HFF-Myc (cell line): ENCODE data around the gene SAP25.

Experiments used
- DNase-seq: peaks from one replicate; pipeline ENCODE4 v3.0.0-alpha.2; 2011; ENCODE audit warnings: low read depth; ENCODE audit errors: extremely low read depth
- H3K4me3 ChIP-seq: replicated peaks from 2 replicates; pipeline ENCODE4 v1.5.1; 2011; ENCODE audit warnings: low read depth, mild to moderate bottlenecking, control low read depth, low read length
- CTCF ChIP-seq: IDR thresholded peaks from 2 replicates; pipeline ENCODE4 v1.5.1; 2012; ENCODE audit warnings: mild to moderate bottlenecking, low read depth, low read length, control low read depth; ENCODE audit errors: missing control alignments

The SAP25 gene

GRCh38 chr7:100575206-100575631 lies 1.5 kb upstream of the SAP25 start:
- no peak for DNase-seq
- TF ChIP-seq CTCF, result no peak
- no peak overlapping the region for H3K4me3 ChIP-seq

- H3K4me3 ChIP-seq, result no peak overlapping the region
- no peak for TF ChIP-seq CTCF
- DNase-seq, result no peak
Measured at GRCh38 chr7:100574362-100575205, 884 bp upstream of the SAP25 start.

- TF ChIP-seq CTCF, result no peak
- no peak overlapping the region for H3K4me3 ChIP-seq
- no peak for DNase-seq
Measured at GRCh38 chr7:100572949-100573675, 588 bp downstream of the SAP25 start.

- TF ChIP-seq CTCF, result no peak
- no peak overlapping the region for H3K4me3 ChIP-seq
- no peak for DNase-seq
Measured at GRCh38 chr7:100572281-100572948, 1.3 kb downstream of the SAP25 start.

GRCh38 chr7:100571829-100572116 lies 1.9 kb downstream of the SAP25 start:
- DNase-seq, result no peak
- TF ChIP-seq CTCF, result no peak
- H3K4me3 ChIP-seq, result no peak overlapping the region

GRCh38 chr7:100570954-100571828 lies 2.5 kb downstream of the SAP25 start:
- DNase-seq, result no peak
- H3K4me3 ChIP-seq, result no peak overlapping the region

More at GRCh38 chr7:100570954-100571828, 2.5 kb downstream of the SAP25 start:
- no peak for TF ChIP-seq CTCF
